Measurements from ENCODE around the gene ADAMTS2.
A peak's percentile ranks its signal among the peaks of the same experiment; 100 is the strongest.

ADAMTS2 gene

DNA sequence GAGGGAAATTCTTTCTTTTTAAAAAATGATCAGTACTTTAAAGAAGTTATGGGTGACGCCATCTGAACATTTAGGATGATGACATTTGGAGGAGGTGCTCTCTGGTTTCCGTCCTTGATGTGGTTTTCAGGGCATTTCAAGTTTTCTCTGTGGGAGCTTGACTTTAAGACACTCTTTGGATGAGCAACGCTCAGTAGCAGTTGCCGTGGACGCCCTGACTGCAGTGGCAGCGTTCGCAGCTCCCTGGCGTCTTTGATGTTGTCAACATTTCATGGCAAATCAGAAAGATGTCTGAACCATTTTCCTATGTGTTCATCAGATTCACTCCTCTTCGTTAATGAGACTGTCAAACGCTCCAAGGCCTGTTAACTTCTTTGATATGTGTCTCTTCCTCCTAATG lies 199.0 kb downstream of the ADAMTS2 start:
- Histone ChIP-seq H2AFZ (ENCODE audit: low read depth, low read length) (no peak overlapping the region), H3K79me2 (ENCODE audit: insufficient read depth, low read length) (no peaks in the 10 kb centered on the region), H3K9me3 (ENCODE audit: insufficient read depth, low read length, severe bottlenecking) (no peaks in the 10 kb centered on the region), H3K4me1 (ENCODE audit: insufficient read depth, low read length) (peaks cover 23% of the 10 kb centered on the region), H3K9ac (ENCODE audit: low read depth, low read length) (no peak overlapping the region), H4K20me1 (ENCODE audit: insufficient read depth, low read length) (no peaks in the 10 kb centered on the region), H3K4me2 (ENCODE audit: insufficient read depth, low read length) (peak overlapping the region; percentile 16; the same call in 1 of the 2 replicates), H3K4me3 (ENCODE audit: low read depth in 1 of 2, low read length in 2 of 2) (no peak overlapping the region), H3K27me3 (ENCODE audit: insufficient read depth, low read length, poor library complexity) (no peaks in the 10 kb centered on the region), H3K27ac (ENCODE audit: low read length) (no peak overlapping the region), H3K36me3 (ENCODE audit: insufficient read depth, low read length) (no peaks in the 10 kb centered on the region)
- TF ChIP-seq, protein P1, sequence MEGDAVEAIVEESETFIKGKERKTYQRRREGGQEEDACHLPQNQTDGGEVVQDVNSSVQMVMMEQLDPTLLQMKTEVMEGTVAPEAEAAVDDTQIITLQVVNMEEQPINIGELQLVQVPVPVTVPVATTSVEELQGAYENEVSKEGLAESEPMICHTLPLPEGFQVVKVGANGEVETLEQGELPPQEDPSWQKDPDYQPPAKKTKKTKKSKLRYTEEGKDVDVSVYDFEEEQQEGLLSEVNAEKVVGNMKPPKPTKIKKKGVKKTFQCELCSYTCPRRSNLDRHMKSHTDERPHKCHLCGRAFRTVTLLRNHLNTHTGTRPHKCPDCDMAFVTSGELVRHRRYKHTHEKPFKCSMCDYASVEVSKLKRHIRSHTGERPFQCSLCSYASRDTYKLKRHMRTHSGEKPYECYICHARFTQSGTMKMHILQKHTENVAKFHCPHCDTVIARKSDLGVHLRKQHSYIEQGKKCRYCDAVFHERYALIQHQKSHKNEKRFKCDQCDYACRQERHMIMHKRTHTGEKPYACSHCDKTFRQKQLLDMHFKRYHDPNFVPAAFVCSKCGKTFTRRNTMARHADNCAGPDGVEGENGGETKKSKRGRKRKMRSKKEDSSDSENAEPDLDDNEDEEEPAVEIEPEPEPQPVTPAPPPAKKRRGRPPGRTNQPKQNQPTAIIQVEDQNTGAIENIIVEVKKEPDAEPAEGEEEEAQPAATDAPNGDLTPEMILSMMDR (IDR thresholded peaks at IDR 0.05; ENCODE audit: borderline replicate concordance, extremely low read depth, low read length, poor library complexity, severe bottlenecking), result no peak
- no peak for TF ChIP-seq EZH2 (IDR thresholded peaks at IDR 0.05; ENCODE audit: borderline replicate concordance, low read depth, low read length, severe bottlenecking)
- DNase-seq (peak; percentile 76), ATAC-seq (ENCODE audit: insufficient read depth, low read depth) (peak; percentile 97)

DNA sequence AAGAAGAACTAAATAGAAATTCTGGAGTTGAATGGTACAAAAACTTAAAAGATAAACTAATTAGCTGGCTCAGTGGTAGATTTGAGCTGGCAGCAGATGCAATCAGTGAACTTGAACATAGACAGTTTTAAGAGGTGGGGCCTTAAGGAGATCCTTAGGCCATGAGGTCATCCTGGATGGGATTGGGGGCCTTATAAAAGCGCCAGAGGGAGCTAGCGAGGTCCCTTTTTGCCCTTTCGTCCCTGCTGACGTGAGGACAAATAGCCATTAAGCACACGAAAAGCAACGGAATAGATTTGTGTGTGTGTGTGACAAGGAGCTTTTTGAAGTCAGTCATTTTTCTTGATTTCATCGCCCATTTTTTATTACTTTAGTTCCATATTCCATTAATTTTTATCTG lies 201.8 kb downstream of the ADAMTS2 start:
- Histone ChIP-seq H3K4me2 (ENCODE audit: insufficient read depth, low read length) (no peak overlapping the region), H3K4me3 (ENCODE audit: low read depth in 1 of 2, low read length in 2 of 2) (no peak overlapping the region), H2AFZ (ENCODE audit: low read depth, low read length) (no peak overlapping the region), H3K27me3 (ENCODE audit: insufficient read depth, low read length, poor library complexity) (no peaks in the 10 kb centered on the region), H3K27ac (ENCODE audit: low read length) (no peak overlapping the region), H3K36me3 (ENCODE audit: insufficient read depth, low read length) (no peaks in the 10 kb centered on the region), H4K20me1 (ENCODE audit: insufficient read depth, low read length) (no peaks in the 10 kb centered on the region), H3K79me2 (ENCODE audit: insufficient read depth, low read length) (no peaks in the 10 kb centered on the region), H3K4me1 (ENCODE audit: insufficient read depth, low read length) (peaks cover 23% of the 10 kb centered on the region), H3K9me3 (ENCODE audit: insufficient read depth, low read length, severe bottlenecking) (no peaks in the 10 kb centered on the region), H3K9ac (ENCODE audit: low read depth, low read length) (no peak overlapping the region)
- TF ChIP-seq, protein P1 (IDR thresholded peaks at IDR 0.05; ENCODE audit: borderline replicate concordance, extremely low read depth, low read length, poor library complexity, severe bottlenecking), result no peak
- no peak for TF ChIP-seq EZH2 (IDR thresholded peaks at IDR 0.05; ENCODE audit: borderline replicate concordance, low read depth, low read length, severe bottlenecking)
- ATAC-seq (ENCODE audit: insufficient read depth, low read depth), result no peak
- DNase-seq, result no peak

GRCh38 chr5:179142434-179143198 lies 202.6 kb downstream of the ADAMTS2 start:
- H3K9me3 ChIP-seq (ENCODE audit: insufficient read depth, low read length, severe bottlenecking), result no peaks in the 10 kb centered on the region
- ATAC-seq (ENCODE audit: insufficient read depth, low read depth) (peak; percentile 57), DNase-seq (peak; percentile 24)
- peaks cover 23% of the 10 kb centered on the region for H3K4me1 ChIP-seq (ENCODE audit: insufficient read depth, low read length)
- no peaks in the 10 kb centered on the region for H4K20me1 ChIP-seq (ENCODE audit: insufficient read depth, low read length)
- peak overlapping the region; percentile 44; the same call in 1 of the 2 replicates for H2AFZ ChIP-seq (ENCODE audit: low read depth, low read length)
- no peak overlapping the region for H3K4me3 ChIP-seq (ENCODE audit: low read depth in 1 of 2, low read length in 2 of 2)
- TF ChIP-seq EZH2 (IDR thresholded peaks at IDR 0.05; ENCODE audit: borderline replicate concordance, low read depth, low read length, severe bottlenecking), result no peak
- TF ChIP-seq, protein P1 (IDR thresholded peaks at IDR 0.05; ENCODE audit: borderline replicate concordance, extremely low read depth, low read length, poor library complexity, severe bottlenecking), result no peak
- no peak overlapping the region for H3K27ac ChIP-seq (ENCODE audit: low read length)
- no peak overlapping the region for H3K4me2 ChIP-seq (ENCODE audit: insufficient read depth, low read length)
- no peak overlapping the region for H3K9ac ChIP-seq (ENCODE audit: low read depth, low read length)
- H3K36me3 ChIP-seq (ENCODE audit: insufficient read depth, low read length), result no peaks in the 10 kb centered on the region
- H3K27me3 ChIP-seq (ENCODE audit: insufficient read depth, low read length, poor library complexity), result no peaks in the 10 kb centered on the region
- H3K79me2 ChIP-seq (ENCODE audit: insufficient read depth, low read length), result no peaks in the 10 kb centered on the region

All from DND-41 (cell line).